Kidney tubule cell (primary cell): Measurements from ENCODE around the gene SMPX.

Experiments
- DNase-seq: peaks from one replicate; pipeline ENCODE4 v3.0.0-alpha.2; 2018; ENCODE audit warnings: low spot score

The SMPX gene

GRCh38 chrX:21656587-21657317 lies 101.2 kb downstream of the SMPX start:
- DNase-seq, result no peak
